NCI-H524 treated with DMSO at 0.1 percent for 48 hours (cell line): ENCODE results near the gene CYP2D6.
"Not testable (repeated sequence)": the region's sequence is repeated elsewhere in the genome, so short reads cannot be mapped to it uniquely, and the experiment has no call there.

Source experiments
- DNase-seq: peaks from one replicate; lab custom pipeline; 2025; lab: John Stamatoyannopoulos, UW

Gene CYP2D6

DNA sequence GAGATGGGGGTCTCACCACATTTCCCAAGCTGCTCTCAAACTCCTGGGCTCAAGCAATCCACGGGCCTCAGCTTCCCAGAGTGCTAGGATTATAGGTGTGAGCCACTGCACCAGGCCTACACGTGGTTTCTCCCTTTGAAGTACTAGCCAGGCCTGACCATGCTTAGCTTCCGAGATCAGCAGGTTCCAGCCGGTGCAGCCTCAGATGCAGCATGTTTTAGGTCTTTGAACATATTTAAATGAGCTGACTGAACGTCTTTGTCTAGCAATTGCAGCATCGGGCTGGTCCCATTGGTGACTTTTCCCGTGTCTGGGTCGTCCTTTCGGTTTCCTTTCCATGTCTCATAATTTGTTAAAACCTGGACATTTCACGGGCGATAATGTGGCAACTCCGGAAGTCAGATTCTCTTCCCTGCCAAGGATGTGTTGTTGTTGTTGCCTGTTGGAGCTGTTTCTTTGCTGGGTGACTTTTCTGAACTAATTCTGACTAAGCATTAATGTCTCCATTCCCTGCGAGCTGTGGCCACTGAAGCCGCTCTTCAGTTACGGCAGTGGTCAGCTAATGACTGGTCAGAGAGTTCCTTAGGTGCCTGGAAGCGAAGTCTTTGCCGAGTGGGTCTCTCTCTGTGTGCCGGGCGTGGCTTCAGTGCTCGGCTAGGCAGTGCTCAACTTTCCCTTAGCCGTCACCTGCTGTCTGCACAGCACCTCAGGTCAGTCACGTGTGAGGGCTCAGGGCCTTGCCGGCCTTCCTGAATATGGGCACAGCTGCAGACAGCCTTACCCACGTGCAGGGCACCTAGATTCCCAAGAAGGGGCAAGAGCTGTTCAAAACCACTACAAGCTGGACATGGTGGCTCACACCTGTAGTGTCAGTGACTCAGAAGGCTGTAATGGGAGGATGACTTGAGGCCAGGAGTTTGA, 3.8 kb upstream of the CYP2D6 start:
- DNase-seq: no peak

DNA sequence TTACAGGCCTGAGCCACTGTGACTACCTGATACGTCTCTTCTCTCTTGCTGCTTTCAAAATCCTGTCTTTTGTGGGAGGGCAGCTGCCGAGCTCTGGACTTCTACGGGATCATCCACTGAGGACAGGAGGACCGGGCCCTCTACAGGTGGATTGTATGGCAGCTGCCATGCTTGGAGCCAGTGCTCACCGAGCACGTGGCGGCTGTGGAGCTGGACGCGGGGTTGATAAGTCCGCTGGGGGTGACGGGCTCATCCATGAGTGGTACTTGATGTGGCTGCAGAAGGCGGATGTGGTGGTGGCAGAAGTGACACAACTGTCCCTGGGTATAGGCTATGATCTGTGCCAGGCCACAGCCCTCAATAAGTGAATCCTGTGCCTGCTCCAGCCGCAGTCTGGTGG, 1.8 kb upstream of the CYP2D6 start:
- no peak for DNase-seq

DNA sequence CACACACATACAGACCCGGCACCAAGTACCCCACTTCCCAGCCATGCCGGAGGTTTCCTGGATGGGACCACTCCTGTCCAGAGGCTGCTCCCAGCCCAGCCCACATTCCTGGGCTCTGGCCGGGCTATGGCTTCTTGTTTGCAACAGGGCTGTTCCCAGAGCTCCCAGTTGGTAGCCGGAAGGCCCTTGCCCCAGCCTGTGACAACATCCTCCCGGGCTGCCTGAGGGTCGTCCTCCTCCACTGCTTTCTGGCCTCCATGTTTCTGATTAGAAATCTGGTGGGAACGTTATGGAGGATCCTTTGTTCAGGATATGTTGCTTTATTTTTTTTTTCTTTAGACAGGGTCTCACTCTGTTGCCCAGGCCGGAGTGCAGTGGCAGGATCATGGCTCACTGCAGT, 952 bp upstream of the CYP2D6 start:
- DNase-seq: no peak

DNA sequence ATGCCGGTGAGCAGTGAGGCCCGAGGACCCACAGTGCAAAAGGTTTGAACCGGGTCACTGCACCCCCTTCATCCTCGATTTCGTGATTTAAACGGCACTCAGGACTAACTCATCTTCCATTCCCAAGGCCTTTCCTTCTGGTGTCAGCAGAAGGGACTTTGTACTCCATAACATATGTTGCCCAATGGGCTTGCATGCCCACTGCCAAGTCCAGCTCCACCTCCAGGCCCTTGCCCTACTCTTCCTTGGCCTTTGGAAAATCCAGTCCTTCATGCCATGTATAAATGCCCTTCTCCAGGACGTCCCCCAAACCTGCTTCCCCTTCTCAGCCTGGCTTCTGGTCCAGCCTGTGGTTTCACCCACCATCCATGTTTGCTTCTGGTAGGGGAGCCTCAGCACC, 428 bp downstream of the CYP2D6 start:
- DNase-seq: not testable (repeated sequence)

DNA sequence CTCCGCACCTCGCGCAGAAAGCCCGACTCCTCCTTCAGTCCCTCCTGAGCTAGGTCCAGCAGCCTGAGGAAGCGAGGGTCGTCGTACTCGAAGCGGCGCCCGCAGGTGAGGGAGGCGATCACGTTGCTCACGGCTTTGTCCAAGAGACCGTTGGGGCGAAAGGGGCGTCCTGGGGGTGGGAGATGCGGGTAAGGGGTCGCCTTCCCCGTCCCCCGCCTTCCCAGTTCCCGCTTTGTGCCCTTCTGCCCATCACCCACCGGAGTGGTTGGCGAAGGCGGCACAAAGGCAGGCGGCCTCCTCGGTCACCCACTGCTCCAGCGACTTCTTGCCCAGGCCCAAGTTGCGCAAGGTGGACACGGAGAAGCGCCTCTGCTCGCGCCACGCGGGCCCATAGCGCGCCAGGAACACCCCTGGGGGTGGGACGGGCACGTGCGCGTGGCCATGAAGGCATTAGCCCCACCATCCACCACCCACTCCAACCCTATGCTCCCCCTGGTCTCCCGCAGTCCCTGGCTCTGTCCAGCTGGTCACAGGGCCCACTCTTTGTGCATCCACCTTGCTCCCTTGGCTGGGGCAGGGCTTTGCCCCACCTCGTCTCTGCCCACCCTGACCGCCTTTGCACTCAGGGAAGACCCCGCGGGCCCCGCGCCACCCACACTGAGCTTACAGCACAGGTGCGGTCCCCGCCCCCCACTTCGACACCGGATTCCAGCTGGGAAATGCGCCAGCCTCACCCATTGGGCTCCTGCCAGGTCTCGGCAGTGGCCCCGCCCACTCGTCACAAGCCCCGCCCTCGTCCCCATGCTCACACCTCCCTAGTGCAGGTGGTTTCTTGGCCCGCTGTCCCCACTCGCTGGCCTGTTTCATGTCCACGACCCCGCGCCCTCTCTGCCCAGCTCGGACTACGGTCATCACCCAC, 1.6 kb downstream of the CYP2D6 start:
- not testable (repeated sequence) for DNase-seq

DNA sequence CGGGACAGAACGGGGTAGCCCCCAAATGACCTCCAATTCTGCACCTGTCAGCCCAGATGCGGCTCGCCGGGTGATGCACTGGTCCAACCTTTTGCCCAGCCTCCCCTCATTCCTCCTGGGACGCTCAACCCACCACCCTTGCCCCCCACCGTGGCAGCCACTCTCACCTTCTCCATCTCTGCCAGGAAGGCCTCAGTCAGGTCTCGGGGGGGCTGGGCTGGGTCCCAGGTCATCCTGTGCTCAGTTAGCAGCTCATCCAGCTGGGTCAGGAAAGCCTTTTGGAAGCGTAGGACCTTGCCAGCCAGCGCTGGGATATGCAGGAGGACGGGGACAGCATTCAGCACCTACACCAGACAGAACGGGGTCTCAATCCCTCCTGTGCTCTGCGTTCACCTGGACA, 2.6 kb downstream of the CYP2D6 start:
- DNase-seq: not testable (repeated sequence)

DNA sequence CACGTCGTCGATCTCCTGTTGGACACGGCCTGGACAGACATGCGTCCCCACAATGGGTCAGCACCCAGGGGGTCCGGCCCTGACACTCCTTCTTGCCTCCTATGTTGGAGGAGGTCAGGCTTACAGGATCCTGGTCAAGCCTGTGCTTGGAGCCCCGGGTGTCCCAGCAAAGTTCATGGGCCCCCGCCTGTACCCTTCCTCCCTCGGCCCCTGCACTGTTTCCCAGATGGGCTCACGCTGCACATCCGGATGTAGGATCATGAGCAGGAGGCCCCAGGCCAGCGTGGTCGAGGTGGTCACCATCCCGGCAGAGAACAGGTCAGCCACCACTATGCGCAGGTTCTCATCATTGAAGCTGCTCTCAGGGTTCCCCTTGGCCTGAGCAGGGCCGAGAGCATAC, 3.0 kb downstream of the CYP2D6 start:
- DNase-seq: no peak

DNA sequence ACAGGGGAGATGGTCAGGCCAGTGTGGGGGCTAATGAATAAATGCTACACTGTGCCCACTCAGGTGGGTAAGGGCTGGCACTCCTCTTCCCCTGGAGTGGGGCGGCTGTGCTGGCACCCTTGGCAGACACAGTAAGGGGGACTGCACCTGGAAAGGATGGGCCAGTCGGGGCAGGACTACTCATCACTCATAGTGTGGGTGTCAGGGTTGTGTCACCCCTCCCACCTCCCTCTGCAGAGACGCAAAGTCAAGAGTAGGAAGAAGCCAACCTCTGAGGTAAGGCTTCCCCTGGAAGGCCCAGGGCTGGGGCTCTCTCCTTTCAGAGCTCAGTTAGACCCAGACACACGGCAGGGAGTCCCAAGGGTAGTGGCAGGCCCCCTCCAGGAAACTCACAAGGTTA, 7.1 kb downstream of the CYP2D6 start:
- not testable (repeated sequence) for DNase-seq

DNA sequence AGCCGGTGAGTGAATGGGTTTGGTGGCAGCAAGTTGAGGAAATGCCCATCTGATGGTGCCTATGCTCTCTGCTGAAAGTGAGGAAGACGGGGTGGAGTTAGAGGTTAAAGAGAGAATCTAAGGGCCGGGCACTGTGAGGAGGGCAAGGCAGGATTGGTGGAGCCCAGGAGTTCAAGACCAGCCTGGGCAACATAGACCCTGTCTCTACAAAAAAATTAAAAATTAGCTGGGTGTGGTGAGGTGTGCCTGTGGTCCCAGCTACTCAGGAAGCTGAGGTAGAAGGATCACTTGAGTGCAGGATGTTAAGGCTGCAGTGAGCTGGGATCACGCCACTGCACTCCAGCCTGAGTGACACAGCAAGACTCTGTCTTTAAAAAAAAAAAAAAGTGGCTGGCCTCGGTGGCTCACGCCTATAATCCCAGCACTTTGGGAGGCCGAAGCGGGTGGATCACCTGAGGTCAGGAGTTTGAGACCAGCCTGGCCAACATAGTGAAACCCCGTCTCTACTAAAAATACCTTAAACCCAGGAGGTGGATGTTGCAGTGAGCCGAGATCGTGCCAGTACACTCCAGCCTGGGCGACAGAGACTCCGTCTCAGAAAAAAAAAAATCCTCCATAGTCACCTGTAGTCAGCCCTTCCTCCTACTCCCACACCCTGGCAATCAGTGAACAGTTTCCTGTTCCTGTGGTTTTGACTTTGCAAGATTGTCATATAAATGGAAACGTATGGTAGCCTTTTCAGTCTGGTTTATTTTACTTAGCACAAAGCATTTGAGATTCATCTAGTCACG, 10.2 kb downstream of the CYP2D6 start:
- not testable (repeated sequence) for DNase-seq

DNA sequence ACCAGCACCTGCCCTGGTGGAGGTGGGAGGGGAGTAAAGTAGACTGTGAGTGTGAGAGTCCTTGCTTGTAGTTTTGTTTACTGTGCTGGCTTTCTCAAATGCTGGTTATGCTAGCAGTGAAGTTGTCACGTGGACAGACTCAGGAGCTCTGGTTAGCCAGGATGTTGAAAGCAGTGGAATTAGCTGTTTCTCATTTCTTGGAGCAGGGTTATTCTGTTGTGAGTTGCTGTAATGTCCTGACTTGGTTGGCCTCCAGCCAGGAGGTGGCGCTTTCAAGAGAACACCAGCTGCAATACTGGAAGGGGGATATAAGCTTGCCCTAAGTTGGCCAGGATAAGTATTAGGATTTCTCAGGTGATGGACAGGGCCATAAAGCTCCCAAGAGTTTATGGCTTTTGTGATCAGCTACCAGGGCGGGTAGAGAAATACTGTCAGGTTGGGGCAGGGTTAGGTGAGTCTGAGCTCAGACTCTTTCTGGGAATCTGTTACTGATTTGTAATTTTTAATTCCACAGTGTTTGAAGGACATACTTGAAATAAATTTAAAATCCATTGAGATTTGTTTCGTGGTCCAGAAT, 13.7 kb downstream of the CYP2D6 start:
- DNase-seq: no peak

DNA sequence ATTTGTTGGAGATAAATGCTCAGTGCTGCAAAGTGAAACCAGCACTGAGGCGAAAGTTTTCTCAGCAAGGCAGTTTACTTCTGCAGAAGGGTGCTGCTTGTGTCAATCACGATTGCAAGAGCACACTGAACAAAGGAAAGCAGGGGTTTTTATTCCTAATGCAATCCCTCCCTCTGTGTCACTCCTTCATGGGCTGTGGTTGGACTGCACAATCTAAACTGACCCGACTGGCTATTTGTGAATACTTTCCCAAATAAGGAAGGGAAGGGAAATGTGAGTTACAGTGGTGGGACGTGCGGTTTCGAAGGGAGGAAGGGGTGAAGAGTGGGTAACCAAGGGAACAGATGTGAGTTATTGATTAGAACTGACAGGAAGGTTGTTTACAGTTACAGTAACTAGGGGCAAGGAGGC, 15.2 kb downstream of the CYP2D6 start:
- not testable (repeated sequence) for DNase-seq

DNA sequence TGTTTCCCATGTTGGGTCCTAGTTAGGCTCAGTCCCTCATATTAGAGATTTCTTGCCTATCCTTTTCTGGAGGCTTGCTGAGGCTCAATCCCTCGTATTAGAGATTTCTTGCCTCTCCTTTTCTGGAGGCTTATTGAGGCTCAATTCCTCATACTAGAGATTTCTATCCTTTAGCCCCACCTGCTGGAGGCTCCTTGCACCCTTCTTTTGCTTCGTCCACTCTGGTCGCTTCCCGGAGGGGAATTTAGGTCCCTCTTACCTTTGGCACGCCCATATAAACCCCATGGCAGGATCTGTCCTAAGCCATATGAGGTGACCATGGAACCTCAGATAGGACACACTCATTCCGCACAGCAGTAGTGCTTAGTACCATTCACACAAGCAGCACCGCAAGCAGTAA, 15.9 kb downstream of the CYP2D6 start:
- no peak for DNase-seq

DNA sequence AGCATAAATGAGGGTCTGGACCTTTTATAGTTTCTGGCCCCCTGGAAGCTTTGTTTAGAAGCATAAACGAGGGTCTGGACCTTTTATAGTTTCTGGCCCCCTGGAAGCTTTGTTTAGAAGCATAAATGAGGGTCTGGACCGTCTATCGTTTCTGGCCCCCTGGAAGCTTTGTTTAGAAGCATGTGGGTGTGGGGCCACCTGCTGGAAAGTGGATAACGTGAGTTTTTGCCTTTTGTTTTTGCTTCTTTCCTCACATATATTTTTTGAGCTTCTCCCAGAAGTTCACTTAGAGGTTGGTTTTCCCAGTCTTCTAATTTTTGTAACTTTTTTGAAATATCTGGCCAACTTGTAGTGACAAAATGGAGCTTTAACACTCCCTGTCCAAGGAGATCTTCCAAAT, 17.8 kb downstream of the CYP2D6 start:
- not testable (repeated sequence) for DNase-seq

DNA sequence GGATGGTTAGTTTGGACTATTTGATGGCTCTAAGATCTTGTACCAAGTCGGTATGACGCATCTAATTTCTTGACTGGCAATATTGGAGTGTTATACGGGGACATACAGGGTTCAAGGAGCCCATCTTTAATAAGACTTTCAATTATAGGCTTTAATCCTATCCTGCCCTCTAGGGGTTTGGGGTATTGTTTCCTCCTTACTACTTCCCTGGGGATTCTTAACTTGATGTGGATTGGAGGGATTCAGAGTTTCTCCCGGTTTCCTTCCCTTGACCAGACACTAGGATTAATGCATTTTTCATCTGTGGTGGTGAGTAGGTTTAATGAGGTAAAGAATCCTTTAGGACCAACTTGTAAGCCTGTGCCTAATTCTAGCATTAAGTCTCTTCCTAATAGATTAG, 18.8 kb downstream of the CYP2D6 start:
- DNase-seq: no peak

DNA sequence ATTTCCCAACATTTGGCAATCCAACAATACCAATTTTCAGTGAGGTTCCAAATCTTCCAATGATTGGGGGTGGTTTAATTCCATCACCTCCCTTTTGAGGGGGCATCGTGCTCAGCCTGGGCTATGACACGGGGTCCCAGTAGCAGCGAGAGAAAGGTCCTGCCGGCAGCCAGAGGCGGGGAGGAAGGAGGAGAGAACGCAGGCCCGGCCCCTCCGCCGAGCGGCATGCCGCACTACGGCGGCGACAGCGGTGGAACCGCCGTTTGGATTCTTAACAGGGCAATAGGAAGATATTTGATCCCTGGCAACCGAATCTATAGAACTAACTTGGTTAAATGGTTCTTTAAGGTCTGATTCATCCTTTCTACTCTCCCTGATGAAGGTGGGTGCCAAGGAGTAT, 21.8 kb downstream of the CYP2D6 start:
- DNase-seq: no peak

DNA sequence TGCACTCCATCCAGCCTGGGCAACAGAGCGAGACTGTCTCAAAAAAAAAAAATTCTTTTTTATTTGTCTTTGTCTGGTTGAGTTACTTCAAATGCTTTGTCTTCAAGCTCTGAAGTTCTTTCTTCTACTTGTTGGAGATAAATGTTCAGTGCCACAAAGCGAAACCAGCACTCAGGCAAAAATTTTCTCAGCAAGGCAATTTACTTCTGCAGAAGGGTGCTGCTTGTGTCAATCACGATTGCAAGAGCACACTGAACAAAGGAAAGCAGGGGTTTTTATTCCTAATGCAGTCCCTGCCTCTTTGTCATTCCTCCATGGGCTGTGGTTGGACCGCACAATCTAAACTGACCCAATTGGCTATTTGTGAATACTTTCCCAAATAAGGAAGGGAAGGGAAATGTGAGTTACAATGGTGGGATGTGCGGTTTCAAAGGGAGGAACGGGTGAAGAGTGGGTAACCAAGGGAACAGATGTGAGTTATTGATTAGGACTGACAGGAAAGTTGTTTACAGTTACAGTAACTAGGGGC, 26.2 kb downstream of the CYP2D6 start:
- DNase-seq: not testable (repeated sequence)

DNA sequence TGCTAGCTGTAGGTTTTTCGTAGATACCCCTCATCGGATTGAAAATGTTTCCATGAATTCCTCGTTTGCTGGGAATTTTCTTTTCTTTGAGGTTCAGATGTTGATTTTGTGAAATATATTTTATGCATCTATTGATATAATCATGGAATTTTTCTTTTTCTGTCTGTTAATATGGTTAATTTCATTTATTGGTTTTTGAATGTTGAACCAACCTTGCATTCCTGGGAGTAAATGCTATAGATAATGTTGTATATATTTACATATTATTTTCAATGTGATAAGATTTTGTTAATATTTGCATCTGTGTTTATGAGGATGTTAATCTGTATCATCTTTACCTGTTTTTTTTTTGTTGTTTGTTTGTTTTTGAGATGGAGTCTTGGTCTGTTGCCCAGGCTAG, 29.4 kb downstream of the CYP2D6 start:
- DNase-seq: no peak

DNA sequence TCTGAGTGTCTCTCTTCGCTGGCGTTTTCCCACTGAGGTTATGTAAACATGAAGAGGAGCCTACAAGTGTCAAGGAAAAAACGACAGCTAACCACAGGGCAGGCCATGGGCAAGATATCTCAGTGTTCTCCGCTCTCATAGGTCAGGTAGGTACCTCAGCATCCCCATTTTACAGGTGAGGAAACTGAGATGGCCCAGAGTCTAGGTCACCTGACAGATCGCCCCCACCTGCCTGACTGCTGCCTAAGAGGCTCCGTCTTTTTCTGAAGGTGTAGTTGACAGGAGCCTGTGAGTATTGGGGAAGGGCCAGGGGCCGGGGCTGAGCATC, 39.2 kb downstream of the CYP2D6 start:
- no peak for DNase-seq

DNA sequence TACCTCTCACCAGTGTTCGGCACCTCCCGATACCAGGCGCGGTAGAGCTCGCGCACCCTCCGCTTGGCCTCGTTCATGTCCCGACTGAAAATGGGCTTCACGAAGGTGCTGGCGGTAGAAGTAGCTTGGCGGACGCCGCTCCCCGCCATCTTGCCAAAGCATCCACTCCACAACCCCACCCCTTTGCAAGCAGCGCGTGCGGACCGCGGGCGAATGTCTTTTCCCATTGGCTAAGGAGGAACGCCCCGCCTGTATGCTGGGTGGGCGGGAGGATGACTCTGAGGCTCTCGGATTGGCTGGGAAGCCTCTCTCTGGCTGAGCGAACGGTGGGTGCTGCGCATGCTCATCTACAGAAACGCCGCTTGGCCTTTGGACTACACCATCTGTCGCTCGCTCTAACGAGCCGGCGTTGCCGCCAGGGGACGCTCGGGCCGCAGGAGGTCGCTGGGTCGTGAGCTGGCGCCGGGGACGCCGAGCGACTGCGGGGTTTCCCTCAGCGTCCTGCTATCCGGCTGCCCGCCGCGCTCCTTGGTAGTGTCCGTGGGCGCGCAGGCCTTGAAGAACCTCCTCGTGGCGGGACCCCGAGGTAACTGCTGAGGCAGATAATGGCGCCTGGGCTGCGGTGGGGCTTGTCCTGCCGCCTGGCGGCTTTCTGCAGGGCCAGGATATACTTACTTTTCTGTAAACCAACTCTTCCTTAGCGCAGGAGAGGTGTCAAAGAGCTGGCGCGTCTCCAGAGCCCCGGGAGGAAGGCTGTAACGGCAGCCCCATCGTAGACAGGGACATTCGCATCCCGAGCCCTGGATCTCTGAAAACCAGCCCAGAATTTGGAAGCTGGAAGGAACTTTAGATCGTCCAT, 39.8 kb downstream of the CYP2D6 start, which contains the start of gene NDUFA6:
TSS of gene NDUFA6 (minus strand) at position 177 of the 859 bp plus-strand sequence. CDS start at position 149, 28 bp downstream.
- peak; percentile 97 for DNase-seq

DNA sequence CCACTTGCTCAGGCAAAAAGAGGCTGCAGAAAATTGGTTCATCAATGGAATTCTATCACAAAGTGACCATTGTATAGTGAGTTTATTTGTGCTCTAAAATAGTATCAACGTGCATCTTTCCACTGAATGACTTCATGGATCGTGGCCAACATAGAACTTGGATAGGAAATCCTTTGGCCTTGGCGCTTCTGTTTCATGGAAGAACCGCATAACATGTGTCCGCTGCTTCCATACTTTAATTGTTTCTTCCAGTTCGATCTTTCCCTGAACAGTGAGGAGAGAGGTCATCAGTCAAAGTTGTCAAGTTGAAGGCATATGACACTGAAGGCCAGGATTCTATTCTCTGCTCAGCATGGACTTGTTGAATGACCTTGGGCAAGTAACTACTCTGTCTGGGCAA, 44.6 kb downstream of the CYP2D6 start:
- DNase-seq: no peak
